HG03558 (cell line): ENCODE data around the gene LAMB2.

Experiments used
- ATAC-seq: cut with Tn5 transposase; IDR thresholded peaks from one replicate; pipeline ENCODE4 v1.9.1; 2021; ENCODE audit warnings: moderate number of reproducible peaks; ENCODE audit not compliant: unreplicated experiment; ENCODE audit errors: extremely low read depth

LAMB2 gene

GRCh38 chr3:49122022-49122421 lies 10.8 kb downstream of the LAMB2 start:
- no peak for ATAC-seq

GRCh38 chr3:49121132-49121736 lies 11.6 kb downstream of the LAMB2 start:
- no peak for ATAC-seq

DNA sequence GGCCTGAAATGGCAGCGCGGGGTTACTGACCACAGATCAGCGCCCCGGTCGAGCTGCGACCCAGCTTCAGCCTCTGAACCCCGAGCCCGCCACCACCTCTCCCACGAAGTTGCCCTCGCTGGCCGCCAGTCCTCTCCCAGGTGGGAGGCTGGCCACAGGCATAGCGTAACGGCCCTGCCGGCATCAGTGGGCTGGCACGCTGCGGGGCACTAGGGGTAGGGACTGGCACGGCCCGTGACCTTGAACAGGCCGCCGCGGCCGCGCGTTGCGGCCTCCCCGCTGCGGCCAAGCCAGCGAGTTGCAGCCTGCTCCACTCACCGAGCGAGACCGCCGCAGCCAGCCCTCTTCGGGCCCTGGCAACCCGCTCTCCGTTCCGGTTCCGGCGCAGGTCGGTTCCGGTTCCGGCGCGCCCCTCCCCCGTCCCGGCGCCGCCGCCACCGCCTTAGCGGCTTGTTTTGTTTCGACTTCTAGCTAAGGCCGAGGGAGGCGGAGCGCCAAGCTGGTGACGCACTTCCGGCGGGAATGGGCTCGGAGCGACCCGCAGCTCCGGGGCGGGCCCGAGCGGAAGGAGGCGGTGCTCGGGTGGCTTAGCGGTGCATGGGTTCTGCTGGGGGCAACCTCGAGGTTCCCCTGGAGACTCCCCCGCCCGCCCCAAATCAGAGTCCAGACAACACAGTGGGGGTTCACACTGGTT lies 12.3 kb downstream of the LAMB2 start, which contains the start of gene USP19:
USP19 (minus strand) TSS at position 386 of the 694 bp plus-strand sequence. CDS start 1,678 bp downstream, outside the sequence.
- ATAC-seq: peak; percentile 85

GRCh38 chr3:49120096-49120437 lies 12.8 kb downstream of the LAMB2 start:
- ATAC-seq: no peak

GRCh38 chr3:49119439-49119838 lies 13.4 kb downstream of the LAMB2 start:
- ATAC-seq: no peak

GRCh38 chr3:49119036-49119435 lies 13.8 kb downstream of the LAMB2 start:
- ATAC-seq: no peak

- no peak for ATAC-seq
Measured at GRCh38 chr3:49112262-49112661, 20.6 kb downstream of the LAMB2 start.

GRCh38 chr3:49111347-49111746 lies 21.5 kb downstream of the LAMB2 start:
- no peak for ATAC-seq

DNA sequence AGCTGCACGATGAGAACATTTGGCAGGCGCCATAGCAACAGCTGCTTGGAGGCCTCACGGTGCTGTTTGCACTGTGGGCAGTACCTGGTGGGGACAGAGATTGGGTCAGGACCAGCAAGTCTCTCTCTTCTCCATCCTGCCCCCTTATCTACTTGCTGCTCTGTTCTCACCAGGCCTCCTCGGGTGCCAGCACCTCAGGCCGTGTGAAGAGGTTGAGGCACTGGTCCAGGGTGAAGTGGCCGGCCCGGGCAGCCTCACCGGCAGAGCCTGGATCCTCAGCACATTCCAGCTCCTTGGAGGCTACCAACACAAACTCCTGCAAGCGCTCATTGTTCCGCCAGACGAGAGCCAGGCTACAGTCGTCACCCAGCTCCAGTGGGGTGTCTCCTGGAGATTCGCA lies 22.1 kb downstream of the LAMB2 start:
- no peak for ATAC-seq

GRCh38 chr3:49108346-49108745 lies 24.5 kb downstream of the LAMB2 start:
- ATAC-seq: no peak

DNA sequence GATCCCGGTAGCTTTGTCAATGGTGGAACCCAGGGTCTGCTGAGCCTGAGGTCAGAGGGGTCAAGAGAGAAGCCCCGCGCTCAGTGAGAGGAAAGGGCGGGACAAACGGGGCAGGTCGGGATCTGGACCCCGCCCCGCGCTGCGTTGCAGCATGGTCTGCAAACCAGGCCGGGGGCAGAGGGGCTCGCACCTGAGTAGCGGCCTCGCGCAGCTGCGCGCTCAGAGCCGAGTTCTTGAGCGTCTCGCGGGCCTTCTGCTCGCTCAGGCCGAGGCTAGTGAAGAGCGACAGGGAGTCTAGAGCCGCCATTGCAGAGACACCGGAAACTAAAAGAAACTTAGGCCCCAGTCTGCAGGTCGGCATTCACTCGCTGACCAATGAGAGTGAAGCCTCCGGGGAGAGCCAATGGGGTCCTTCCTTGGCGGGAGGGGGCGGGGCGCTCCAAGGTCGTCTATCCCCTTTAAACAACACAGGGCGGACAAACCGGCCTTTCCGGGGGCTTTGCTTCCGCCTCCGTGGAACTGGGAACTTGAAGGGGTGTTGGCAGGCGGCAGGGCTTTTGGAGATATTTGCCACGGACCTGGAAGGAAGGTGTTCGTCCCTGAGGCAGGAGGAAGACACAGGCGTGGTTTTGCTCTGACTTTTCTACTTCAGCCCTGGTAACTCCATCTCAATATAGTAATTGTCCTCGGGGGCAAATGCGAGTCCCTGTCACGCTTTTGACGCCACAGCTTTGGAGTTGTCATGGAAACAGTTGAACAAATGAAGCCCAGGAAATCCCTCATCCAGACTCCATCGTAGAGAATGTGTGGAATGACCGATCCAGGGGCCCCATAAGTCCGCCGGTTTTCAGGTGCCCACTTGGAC lies 28.2 kb downstream of the LAMB2 start, which contains the start of gene QARS1:
QARS1 (minus strand) TSS at position 331 of the 865 bp plus-strand sequence; CDS start at position 307, 24 bp downstream.
- ATAC-seq: no peak

DNA sequence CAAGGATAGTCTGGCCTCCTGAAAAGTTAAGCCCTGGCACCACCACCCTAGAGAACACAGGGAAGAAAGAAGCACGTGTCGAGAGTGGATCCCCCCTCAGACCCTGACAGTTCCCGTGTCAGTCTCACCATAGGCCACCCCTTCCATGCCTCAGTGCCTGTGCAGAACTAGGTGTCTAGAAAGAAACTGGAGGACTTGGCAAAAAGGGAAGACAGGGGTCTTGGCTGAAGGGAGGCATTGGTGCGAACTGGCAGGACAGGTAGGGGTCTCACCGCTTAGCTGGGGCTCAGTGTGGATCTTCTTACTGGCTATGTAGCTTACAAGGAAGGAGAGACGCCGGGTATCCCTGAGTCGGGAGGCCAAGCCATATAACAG lies 28.8 kb downstream of the LAMB2 start:
- no peak for ATAC-seq

DNA sequence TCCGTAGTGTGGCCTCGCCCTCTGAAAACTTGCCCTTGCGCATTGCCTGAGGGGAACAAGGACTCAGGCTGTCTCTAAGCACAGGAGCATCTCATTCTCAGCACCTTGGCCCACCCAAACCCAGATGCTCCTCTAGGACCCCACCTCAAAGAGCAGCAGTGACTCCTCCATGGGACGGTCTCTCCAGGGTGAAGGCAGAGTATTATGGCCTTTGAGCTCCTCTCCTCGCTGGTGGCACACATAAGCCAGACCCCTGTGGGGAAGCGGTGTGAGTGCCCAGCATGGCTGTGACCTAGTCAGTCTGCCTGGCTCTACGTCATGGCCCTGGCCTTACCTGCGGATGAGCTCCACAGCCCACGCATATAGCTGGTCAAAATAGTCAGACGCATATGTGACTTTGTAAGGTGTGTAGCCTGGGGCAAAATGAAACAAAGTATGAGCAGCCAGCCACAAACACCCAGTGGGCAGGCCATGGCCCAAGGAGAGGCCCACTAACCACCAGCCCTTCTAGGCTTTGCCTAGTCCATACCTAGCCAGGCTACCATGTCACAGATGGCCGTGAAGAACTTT lies 32.7 kb downstream of the LAMB2 start:
- no peak for ATAC-seq

DNA sequence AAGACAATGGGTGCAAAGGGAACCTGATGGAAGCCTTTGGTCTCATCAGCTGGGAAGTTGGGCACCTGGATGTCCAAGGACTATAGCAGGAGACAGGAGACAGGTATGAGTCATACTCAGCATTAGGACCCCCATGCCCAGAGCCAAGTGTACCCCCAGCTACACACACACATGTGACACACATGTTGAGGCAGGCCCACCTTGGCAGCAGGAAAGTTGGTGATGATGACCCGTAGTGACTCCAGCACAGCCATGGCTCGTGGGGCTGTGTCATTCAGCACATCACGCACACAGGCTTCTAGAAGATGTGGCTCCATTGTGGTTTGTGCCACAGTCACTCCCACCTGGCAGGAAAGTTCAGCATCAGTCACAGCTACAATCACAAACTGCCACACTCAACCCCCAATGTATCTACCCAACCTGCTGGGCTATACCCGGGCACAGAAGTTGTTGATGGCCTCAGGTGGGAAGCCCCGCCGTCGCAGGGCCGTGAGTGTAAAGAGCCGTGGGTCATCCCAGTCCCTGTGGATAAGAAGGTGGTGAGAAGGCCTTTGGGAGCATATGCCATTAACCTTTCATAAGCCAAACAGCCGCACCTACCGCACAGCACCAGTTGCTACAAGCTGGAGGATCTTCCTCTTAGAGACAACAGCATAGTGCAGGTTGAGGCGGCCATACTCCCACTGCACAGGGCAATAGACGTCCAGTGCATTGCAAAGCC lies 33.8 kb downstream of the LAMB2 start:
- ATAC-seq: no peak

- ATAC-seq: no peak
Measured at GRCh38 chr3:49098429-49098828, 34.4 kb downstream of the LAMB2 start.

GRCh38 chr3:49093853-49094767 lies 38.7 kb downstream of the LAMB2 start, which contains the start of gene QRICH1:
TSS of gene QRICH1 (minus strand) at chr3:49094071. CDS start at chr3:49077017, 17,054 bp downstream.
- peak; percentile 49 for ATAC-seq

DNA sequence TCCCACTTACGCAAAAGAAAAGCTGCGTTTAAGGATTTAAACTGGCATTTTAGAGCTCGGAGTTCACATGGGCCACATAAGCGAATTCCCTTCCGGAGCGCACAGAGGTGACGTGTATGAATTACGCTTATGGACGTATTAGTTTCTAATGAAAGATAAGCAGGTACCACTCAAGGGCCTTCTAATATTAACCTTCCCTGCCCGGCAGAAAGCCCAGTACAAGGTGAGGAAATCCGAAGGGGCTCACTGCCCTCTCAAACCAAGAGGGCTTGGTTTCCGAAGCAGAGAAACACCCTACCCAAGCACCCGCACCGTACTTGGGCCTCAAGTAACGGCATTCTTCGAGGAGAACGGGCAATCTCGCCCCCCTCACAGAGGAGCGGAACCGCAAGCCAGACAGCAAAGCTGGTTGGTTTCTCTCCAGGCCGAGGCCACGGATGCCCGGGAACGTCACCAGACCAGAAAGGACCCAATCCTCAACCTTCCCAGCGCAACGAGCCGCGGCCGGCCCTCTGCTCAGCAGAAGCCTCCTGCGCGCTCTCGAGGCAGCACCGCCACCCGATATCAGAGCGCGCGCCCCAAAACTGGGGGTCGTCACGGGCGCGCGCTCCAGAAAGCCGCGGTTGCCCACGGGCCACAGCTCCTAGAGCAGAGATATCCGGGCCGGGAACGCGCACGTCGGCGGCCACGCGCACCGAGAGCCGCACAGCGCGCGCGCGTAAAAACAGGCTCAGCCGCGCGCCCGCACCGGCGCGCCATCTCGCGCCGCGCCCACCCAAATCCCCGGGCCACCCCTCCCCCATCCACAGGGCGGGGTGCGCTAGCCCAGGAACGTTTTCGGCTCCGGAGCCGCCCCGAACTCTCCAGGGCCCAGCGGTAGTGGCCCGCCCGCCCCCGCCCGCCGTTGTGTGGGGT lies 39.7 kb downstream of the LAMB2 start:
- ATAC-seq: peak; percentile 7

- ATAC-seq: no peak
Measured at GRCh38 chr3:49081429-49081828, 51.4 kb downstream of the LAMB2 start.
